Gastrocnemius medialis (tissue), 4 donors: Measurements from ENCODE around the gene SLC25A22.

Experiments used
- POLR2A ChIP-seq, 2 donors: fragments of 450-650 bp; IDR thresholded peaks; one replicate each; pipeline ENCODE4 v1.6.1; 2017; ENCODE audit warnings: antibody characterized with exemption in 2 of 2, mild to moderate bottlenecking in 2 of 2, moderate library complexity in 2 of 2
- TF ChIP-seq, protein P1 (sequence below), 5 experiments: fragments of 450-650 bp in 3 of 5; fragments of 200-600 bp in 2 of 5; sonication (generic) in 2 of 5; IDR thresholded peaks in 4 of 5; conservative IDR thresholded peaks in 1 of 5; 1 replicate in 4 of 5; 2 replicates in 1 of 5; pipeline ENCODE4 v1.5.1; 2016 to 2019; ENCODE audit warnings: antibody characterized with exemption in 5 of 5, mild to moderate bottlenecking in 3 of 5, moderate library complexity in 3 of 5

DNA sequence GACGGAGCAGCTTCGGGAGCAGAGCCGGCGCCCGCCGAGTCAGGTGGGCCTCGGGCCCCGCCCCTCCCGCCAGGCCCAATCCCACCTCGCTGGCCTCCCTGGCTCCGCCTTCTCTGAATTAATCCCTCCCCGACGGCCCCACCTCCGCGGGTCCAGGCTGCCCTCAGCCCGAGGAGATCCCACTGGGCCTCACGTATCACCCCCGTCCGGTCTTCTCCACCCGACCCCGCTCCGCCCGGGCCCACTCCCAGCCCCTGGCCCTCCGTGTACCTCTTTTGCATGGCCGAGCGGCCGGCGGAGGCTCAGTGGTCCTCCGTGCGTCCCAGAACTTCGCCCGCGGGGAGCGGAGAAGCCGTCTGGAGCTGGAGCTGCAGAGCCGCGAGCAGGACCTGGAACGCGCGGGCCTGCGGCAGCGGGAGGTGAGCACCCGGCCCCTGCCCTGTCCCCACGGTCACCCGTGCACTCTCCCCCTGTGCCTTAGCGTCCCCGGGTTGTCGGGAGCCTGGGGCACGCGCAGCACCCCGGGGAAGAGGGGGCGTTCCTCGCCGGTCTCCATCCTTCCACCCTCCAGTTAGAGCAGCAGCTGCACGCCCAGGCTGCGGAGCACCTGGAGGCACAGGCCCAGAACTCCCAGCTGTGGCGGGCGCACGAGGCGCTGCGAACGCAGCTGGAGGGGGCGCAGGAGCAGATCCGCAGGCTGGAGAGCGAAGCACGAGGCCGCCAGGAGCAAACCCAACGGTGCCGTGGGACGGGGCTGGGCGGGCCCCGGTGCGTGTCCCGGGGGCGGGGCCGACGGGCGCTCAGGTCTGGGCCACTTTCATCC is 32.4 kb upstream of the SLC25A22 start:
- TF ChIP-seq, protein P1, sequence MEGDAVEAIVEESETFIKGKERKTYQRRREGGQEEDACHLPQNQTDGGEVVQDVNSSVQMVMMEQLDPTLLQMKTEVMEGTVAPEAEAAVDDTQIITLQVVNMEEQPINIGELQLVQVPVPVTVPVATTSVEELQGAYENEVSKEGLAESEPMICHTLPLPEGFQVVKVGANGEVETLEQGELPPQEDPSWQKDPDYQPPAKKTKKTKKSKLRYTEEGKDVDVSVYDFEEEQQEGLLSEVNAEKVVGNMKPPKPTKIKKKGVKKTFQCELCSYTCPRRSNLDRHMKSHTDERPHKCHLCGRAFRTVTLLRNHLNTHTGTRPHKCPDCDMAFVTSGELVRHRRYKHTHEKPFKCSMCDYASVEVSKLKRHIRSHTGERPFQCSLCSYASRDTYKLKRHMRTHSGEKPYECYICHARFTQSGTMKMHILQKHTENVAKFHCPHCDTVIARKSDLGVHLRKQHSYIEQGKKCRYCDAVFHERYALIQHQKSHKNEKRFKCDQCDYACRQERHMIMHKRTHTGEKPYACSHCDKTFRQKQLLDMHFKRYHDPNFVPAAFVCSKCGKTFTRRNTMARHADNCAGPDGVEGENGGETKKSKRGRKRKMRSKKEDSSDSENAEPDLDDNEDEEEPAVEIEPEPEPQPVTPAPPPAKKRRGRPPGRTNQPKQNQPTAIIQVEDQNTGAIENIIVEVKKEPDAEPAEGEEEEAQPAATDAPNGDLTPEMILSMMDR (IDR thresholded peaks at IDR 0.05 in 4 of 5, conservative IDR thresholded peaks at IDR 0.05 in 1 of 5) = no peak
- no peak for TF ChIP-seq POLR2A (IDR thresholded peaks at IDR 0.05)
